ENCODE results near the gene ZFYVE26. TPM values are rescaled to one million over a fixed set of nuclear protein-coding genes. Genes with fewer than 3 reads are reported as not detected.

The ZFYVE26 gene
- total RNA-seq, 1 experiment from 2014 or later: 13.2 TPM

- ChIA-PET CTCF (no interaction called here), RAD21 (ENCODE audit: low non-redundant PET in 1 of 2, low total read pairs in 2 of 2, uncharacterized antibody in 2 of 2, unreplicated experiment in 2 of 2) (no interaction called here), POLR2A (no interaction called here)
- no peaks in the 10 kb centered on the region for H3K9me2 ChIP-seq (ENCODE audit: insufficient read depth)
- no peak overlapping the region for H3K9ac ChIP-seq (ENCODE audit: low read length)
- TF ChIP-seq EZH2phosphoT487 (IDR thresholded peaks at IDR 0.05; ENCODE audit: borderline replicate concordance) (no peak), SP1 (IDR thresholded peaks at IDR 0.05; ENCODE audit: low read depth) (no peak), EGR1 (IDR thresholded peaks at IDR 0.05; ENCODE audit: low read depth) (no peak), POLR2A (IDR thresholded peaks at IDR 0.05; ENCODE audit: borderline replicate concordance, extremely low read depth, insufficient read depth, insufficient read length) (no peak), RAD21 (IDR thresholded peaks at IDR 0.05; ENCODE audit: low read depth) (no peak), REST (IDR thresholded peaks at IDR 0.05; ENCODE audit: low read depth) (no peak), ELF1 (IDR thresholded peaks at IDR 0.05; ENCODE audit: borderline replicate concordance, low read depth) (no peak), SIN3A (IDR thresholded peaks at IDR 0.05; ENCODE audit: low read depth) (no peak), CTCF (IDR thresholded peaks at IDR 0.05 in 2 of 3, conservative IDR thresholded peaks at IDR 0.05 in 1 of 3; ENCODE audit: borderline replicate concordance in 1 of 3, insufficient read depth in 1 of 3, low read depth in 2 of 3, low read length in 2 of 3) (no peak), CEBPB (IDR thresholded peaks at IDR 0.05; ENCODE audit: low read depth) (no peak), JUND (IDR thresholded peaks at IDR 0.05) (no peak)
- TF ChIP-seq, protein P1, sequence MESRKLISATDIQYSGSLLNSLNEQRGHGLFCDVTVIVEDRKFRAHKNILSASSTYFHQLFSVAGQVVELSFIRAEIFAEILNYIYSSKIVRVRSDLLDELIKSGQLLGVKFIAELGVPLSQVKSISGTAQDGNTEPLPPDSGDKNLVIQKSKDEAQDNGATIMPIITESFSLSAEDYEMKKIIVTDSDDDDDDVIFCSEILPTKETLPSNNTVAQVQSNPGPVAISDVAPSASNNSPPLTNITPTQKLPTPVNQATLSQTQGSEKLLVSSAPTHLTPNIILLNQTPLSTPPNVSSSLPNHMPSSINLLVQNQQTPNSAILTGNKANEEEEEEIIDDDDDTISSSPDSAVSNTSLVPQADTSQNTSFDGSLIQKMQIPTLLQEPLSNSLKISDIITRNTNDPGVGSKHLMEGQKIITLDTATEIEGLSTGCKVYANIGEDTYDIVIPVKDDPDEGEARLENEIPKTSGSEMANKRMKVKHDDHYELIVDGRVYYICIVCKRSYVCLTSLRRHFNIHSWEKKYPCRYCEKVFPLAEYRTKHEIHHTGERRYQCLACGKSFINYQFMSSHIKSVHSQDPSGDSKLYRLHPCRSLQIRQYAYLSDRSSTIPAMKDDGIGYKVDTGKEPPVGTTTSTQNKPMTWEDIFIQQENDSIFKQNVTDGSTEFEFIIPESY (IDR thresholded peaks at IDR 0.05; ENCODE audit: extremely low read depth, insufficient replicate concordance, low read length): no peak
- TF ChIP-seq, protein P2, sequence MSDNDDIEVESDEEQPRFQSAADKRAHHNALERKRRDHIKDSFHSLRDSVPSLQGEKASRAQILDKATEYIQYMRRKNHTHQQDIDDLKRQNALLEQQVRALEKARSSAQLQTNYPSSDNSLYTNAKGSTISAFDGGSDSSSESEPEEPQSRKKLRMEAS (IDR thresholded peaks at IDR 0.05): no peak
- TF ChIP-seq, protein P3, sequence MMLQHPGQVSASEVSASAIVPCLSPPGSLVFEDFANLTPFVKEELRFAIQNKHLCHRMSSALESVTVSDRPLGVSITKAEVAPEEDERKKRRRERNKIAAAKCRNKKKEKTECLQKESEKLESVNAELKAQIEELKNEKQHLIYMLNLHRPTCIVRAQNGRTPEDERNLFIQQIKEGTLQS (IDR thresholded peaks at IDR 0.05): no peak
- no peak overlapping the region for H3K4me2 ChIP-seq (ENCODE audit: low read length)
- intact Hi-C loops (cut with micrococcal nuclease): no loop called here
- no peaks in the 10 kb centered on the region for H3K4me1 ChIP-seq (ENCODE audit: control insufficient read depth in 1 of 2, insufficient read depth in 2 of 2, low read length in 2 of 2)
- no peak overlapping the region for H3K27ac ChIP-seq (ENCODE audit: low read depth, low read length)
- H3K4me3 ChIP-seq (replicated peaks in 1 of 2; ENCODE audit: low read depth in 1 of 2, low read length in 2 of 2): no peak overlapping the region
- H3K9me3 ChIP-seq (ENCODE audit: control insufficient read depth in 1 of 2, insufficient read depth in 1 of 2, low read depth in 1 of 2, low read length in 2 of 2): no peaks in the 10 kb centered on the region
- H2AFZ ChIP-seq (ENCODE audit: low read depth, low read length, poor library complexity, severe bottlenecking): no peak overlapping the region
- H3K27me3 ChIP-seq (ENCODE audit: insufficient read depth, low read length): no peaks in the 10 kb centered on the region
- no peaks in the 10 kb centered on the region for H3K36me3 ChIP-seq (ENCODE audit: control insufficient read depth in 1 of 2, insufficient read depth in 2 of 2, low read length in 2 of 2)
- no peaks in the 10 kb centered on the region for H3K79me2 ChIP-seq (ENCODE audit: insufficient read depth, low read length)
- BruUV-seq (replicated peaks): no TSS peak
- ATAC-seq: no peak
- DNase-seq (ENCODE audit: low read depth, low spot score): no peak
- no peaks in the 10 kb centered on the region for H4K20me1 ChIP-seq (ENCODE audit: insufficient read depth)
Observed at GRCh38 chr14:67852926-67853604, 36.7 kb upstream of the ZFYVE26 start.
